ENCODE data around the gene ULBP2.

- TF ChIP-seq POLR2AphosphoS5 (IDR thresholded peaks at IDR 0.05; ENCODE audit: low read depth, low read length) (no peak), POLR2A (IDR thresholded peaks at IDR 0.05; ENCODE audit: low read depth, low read length) (no peak), SPI1 (IDR thresholded peaks at IDR 0.05; ENCODE audit: low read depth, low read length) (no peak)
Observed at GRCh38 chr6:149939356-149939648, 2.5 kb upstream of the ULBP2 start.
